GM18868 (cell line): ENCODE results near the gene RTEL1.

ENCODE experiments used
- ATAC-seq: cut with Tn5 transposase; IDR thresholded peaks from one replicate; pipeline ENCODE4 v1.9.1; 2021; ENCODE audit warnings: mild to moderate bottlenecking, moderate library complexity; ENCODE audit not compliant: unreplicated experiment

Gene RTEL1

DNA sequence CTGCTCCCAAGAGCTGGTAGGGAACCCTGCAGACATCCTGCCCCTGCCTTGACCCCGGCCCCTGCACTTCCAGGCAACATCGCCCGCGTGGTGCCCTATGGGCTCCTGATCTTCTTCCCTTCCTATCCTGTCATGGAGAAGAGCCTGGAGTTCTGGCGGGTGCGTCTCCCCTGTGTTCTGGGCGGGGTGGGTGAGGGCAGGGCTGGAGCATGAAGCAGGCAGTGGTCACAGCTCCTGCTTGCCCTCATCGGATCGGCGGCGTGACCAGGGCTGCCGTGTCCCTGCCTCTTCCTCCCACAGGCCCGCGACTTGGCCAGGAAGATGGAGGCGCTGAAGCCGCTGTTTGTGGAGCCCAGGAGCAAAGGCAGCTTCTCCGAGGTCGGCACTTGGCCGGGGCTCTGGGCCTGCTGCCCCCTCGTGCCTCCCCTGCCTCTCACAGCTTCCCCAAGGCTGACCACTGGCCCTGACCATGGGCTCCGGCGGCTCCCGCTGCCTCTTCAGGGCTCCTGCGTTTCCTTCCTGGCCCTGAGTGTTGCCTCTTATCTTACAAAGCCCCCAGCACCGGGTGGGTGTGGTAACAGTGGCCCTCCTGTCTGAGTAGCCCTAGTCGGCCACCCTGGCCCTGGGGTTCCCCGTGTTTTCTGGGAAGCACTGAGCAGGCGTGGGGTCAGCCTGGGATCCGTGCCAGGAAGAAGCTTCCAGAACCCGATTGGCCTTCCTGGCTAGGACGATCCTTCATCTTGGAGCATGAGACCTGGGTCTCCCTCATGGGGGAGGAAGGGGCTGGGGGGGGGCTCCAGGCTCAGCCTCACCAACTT, 30.3 kb downstream of the RTEL1 start:
- ATAC-seq = no peak

DNA sequence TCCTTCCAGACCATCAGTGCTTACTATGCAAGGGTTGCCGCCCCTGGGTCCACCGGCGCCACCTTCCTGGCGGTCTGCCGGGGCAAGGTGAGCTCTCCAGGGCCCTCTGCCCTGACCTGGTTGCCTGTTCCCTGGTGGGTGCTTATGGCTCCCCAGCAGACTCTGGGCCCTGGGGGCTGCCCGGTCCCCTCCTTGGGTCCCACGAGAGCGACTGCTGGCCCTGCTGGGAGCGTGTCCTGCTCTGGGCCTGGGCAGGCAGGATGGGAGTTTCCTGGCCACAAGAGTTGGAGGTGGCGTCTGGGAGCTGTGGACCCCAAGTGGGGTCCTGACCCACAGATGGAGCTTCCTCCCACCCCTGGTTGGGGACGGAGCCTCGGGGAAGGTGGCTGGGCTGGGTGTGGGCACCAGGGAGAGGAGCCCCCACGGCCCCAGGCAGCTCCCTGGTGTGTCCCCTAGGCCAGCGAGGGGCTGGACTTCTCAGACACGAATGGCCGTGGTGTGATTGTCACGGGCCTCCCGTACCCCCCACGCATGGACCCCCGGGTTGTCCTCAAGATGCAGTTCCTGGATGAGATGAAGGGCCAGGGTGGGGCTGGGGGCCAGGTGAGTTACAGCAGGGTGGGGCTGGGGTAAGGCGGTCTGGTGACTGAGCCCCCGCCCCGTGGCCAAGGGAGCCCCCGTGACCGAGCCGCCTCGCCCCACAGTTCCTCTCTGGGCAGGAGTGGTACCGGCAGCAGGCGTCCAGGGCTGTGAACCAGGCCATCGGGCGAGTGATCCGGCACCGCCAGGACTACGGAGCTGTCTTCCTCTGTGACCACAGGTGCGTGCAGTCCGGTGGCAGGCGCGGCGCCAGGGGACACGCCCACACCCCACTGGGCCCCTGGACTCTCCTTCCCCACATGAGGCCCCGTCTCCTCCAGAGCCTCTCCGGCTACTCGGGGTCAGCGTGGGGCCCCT, 31.2 kb downstream of the RTEL1 start:
- no peak for ATAC-seq

DNA sequence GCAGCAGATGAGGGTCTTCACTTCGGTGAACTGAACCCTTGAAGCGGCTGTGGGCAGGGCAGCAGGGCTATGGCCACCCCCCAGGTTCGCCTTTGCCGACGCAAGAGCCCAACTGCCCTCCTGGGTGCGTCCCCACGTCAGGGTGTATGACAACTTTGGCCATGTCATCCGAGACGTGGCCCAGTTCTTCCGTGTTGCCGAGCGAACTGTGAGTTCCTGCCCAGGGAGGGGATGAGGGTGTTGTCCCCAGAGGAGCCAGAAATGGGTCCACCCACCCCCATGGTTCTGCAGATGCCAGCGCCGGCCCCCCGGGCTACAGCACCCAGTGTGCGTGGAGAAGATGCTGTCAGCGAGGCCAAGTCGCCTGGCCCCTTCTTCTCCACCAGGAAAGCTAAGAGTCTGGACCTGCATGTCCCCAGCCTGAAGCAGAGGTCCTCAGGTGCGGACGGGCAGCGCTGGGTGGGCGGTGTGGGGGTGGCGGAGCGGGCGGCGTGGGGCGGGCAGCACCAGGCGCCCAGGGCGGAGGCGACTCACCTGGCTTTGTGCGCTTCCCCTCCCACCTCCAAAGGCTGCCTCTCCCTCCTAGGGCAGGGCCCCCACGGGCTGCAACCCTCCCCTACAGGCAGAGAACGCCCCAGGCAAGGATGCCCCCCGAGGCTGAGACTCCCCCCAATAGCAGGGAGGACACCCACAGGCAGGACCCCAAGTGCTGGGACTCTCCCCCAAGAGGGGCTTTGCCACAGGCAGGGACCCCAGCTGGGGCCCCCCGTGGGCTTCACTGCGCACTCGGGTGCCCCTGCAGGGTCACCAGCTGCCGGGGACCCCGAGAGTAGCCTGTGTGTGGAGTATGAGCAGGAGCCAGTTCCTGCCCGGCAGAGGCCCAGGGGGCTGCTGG, 32.1 kb downstream of the RTEL1 start:
- ATAC-seq = no peak

DNA sequence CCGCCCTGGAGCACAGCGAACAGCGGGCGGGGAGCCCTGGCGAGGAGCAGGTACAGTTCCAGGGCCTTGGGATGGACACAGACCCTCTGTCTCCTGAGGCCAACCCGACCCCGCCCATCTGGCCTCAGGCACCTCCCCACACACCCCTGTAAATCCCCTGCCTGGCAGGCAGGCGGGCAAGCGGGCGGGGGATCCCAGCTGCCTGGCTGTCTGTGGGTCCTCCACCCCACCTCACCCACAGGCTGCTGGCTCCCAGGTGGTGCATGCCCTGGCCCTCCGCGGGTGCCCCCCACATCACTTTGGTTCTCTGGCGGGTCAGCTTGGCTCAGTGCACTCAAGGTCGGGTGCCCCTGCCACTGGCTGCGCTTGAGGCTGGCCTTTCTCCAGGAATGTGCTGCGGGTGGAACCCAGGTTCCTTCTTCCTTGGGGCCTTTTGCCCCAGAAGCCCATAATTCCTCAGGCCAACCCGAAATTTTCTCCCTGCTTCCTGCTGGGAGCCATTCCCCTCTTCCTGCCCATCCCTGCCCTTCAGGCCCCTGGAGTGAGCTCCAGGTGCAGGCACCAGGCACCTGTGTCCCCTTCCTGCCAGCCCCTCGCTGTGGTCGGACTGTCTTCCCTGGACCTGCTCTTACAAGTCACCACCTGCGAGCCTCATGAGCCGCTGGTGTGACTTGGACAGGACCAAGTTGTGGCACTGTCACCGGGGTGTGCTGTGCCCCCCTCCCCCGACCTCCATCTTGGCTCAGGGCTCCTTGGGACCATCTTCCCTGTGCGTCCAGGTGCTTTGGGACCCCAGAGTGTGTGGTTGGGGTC, 33.0 kb downstream of the RTEL1 start:
- no peak for ATAC-seq

DNA sequence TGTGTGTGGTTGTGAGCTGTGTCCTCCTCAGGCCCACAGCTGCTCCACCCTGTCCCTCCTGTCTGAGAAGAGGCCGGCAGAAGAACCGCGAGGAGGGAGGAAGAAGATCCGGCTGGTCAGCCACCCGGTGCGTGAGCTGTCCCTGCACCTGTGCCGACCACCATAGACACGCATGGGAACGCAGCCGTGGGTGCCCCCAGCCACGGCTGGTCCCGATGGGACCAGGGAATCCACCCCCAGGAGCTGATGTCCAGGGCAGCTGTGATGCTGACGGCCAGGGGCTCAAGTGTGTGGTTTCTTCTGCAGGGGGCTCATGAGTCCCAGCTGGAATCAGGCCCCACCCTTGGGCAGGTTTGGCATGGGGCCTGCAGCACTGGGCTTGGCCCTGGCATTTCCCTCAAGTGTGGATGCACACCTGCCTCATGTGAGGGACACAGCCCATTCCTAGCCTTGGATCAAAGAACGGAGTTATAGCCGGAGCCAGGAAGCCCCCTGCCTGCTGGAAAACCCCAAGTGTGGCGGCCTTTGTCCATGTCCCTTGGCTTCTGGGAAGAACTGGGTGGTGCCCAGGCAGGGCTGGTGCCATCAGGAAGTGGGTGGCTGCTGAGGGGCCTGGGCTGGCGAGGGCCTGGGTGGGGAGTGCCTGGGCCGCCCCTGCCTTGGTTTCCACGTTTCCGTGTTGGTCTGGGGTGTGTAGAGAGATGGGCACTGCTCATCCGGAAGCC, 33.8 kb downstream of the RTEL1 start:
- no peak for ATAC-seq

DNA sequence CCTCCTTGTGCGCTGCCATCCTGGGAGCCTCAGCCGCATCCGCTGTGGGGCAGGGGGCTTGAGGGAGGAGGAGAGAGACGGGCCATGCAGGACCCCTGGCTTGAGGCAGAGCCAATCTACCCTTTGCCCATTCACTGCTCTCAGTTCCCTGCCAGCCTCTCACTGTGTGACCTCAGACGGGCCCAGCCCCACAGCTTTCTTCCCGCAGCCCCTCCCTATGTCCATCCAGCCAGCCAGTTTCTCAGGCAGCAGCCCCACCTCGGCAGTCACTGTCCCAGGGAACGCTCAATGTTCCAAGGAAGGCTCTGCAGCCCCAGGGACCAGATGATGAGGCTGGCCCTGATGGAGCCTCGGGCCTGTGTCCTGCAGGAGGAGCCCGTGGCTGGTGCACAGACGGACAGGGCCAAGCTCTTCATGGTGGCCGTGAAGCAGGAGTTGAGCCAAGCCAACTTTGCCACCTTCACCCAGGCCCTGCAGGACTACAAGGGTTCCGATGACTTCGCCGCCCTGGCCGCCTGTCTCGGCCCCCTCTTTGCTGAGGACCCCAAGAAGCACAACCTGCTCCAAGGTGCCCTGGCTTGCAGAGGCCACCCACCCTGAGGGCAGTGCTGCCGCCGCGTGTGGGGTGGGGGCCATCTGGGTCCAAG, 34.4 kb downstream of the RTEL1 start:
- ATAC-seq = no peak

DNA sequence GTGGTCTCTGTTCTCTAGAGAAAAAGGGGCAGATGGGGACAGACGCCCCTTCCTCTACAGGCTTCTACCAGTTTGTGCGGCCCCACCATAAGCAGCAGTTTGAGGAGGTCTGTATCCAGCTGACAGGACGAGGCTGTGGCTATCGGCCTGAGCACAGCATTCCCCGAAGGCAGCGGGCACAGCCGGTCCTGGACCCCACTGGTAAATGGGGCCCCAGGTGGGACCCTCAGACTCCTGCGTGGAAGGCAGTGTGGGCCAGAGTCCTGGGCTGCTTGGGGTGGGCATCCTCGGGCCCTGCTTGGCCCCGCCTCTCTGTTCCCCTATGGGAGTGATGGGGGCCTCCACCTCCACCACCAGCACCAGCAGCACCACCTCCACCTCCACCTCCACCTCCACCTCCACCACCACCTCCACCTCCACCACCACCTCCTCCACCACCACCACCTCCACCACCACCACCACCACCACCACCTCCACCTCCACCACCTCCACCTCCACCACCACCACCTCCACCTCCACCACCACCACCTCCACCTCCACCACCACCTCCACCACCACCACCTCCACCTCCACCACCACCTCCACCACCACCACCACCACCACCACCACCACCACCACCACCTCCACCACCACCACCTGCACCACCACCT, 35.1 kb downstream of the RTEL1 start:
- no peak for ATAC-seq

DNA sequence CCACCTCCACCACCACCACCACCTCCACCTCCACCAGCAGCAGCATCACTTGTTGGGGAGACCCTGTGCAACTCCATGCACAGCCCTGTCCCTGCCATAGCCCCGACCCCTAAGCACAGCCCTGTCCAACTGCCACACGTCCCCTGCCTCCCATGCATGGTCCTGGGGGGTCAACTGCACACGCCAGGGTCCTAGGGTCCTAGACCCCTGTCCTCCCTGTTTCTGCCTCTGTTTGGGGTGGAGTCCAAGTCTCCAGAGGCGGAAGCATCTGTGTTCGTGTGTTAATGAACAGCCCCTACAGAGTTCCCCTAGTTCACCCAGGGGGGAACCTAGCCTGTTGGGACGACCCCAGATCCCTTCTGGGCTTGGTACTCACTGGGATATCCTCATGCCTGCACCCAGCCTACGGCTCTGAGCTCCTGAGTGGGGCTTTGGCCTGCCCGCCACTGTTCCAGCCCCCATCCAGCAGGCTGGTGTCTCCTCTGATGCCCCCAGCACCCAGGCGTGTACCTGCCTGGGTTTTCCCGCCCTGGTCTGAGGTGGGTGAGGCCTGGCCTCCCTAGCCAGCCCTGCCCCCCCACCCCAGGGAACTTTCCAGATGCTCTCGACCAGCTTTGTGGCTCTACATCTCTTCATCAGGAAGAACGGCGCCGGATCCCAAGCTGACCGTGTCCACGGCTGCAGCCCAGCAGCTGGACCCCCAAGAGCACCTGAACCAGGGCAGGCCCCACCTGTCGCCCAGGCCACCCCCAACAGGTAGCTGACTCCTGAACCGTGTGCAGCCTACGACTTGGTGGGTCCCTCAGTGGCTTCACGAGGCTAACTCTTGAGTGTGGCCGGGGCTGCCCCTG, 35.8 kb downstream of the RTEL1 start:
- ATAC-seq = no peak

DNA sequence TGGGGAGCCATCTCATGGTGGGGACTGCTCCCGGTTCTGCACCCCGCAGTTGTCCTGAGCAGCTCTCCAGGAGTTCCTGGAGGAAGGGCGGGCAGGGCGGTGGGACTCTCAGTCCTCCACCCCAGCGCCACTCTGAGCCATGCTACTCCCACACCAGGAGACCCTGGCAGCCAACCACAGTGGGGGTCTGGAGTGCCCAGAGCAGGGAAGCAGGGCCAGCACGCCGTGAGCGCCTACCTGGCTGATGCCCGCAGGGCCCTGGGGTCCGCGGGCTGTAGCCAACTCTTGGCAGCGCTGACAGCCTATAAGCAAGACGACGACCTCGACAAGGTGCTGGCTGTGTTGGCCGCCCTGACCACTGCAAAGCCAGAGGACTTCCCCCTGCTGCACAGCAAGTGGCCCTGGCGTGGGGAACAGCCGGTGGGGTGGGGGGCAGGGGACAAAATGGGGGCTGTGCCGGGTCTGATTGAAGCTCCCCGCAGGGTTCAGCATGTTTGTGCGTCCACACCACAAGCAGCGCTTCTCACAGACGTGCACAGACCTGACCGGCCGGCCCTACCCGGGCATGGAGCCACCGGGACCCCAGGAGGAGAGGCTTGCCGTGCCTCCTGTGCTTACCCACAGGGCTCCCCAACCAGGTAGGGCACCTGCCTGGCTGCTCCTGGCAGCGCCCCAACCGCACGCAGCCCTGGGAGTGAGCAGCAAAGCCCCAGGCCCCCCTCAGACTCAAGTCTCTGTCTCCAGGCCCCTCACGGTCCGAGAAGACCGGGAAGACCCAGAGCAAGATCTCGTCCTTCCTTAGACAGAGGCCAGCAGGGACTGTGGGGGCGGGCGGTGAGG, 36.7 kb downstream of the RTEL1 start:
- ATAC-seq = no peak

DNA sequence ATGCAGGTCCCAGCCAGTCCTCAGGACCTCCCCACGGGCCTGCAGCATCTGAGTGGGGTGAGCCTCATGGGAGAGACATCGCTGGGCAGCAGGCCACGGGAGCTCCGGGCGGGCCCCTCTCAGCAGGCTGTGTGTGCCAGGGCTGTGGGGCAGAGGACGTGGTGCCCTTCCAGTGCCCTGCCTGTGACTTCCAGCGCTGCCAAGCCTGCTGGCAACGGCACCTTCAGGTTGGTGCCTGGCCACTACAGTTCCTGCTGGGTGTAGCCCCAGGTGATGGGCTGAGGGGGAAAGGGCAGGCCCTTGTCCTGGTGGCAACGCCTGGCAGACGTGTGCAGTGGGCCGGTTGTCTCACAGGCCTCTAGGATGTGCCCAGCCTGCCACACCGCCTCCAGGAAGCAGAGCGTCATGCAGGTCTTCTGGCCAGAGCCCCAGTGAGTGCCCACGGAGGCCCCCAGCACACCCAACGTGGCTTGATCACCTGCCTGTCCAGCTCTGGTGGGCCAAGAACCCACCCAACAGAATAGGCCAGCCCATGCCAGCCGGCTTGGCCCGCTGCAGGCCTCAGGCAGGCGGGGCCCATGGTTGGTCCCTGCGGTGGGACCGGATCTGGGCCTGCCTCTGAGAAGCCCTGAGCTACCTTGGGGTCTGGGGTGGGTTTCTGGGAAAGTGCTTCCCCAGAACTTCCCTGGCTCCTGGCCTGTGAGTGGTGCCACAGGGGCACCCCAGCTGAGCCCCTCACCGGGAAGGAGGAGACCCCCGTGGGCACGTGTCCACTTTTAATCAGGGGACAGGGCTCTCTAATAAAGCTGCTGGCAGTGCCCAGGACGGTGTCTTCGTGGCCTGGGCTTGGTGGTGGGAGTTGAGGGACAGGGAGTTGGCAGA, 37.6 kb downstream of the RTEL1 start:
- no peak for ATAC-seq

DNA sequence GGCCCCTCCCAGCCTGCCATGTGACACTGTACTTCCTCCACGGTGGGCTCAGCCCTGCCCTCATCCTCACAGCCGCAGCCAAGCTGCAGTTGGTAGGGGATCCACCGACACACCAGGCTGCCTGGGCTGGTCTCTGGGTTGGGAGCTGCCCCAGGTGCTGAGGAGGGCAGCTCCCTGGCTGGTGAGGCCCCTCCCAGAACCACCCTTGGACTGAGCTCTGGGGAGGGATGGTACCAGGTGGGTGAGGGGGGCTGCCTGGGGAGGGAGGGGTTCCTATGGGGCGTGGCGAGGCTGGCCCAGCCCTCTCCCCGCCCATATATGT, 38.2 kb downstream of the RTEL1 start:
- ATAC-seq = no peak

DNA sequence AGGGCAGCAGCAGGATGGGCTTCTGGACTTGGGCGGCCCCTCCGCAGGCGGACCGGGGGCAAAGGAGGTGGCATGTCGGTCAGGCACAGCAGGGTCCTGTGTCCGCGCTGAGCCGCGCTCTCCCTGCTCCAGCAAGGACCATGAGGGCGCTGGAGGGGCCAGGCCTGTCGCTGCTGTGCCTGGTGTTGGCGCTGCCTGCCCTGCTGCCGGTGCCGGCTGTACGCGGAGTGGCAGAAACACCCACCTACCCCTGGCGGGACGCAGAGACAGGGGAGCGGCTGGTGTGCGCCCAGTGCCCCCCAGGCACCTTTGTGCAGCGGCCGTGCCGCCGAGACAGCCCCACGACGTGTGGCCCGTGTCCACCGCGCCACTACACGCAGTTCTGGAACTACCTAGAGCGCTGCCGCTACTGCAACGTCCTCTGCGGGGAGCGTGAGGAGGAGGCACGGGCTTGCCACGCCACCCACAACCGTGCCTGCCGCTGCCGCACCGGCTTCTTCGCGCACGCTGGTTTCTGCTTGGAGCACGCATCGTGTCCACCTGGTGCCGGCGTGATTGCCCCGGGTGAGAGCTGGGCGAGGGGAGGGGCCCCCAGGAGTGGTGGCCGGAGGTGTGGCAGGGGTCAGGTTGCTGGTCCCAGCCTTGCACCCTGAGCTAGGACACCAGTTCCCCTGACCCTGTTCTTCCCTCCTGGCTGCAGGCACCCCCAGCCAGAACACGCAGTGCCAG, 38.7 kb downstream of the RTEL1 start, which contains the start of gene TNFRSF6B:
Gene TNFRSF6B, plus strand, starts transcription at position 25 of the 729 bp plus-strand sequence. Its CDS starts 116 bp downstream, at position 141.
- no peak for ATAC-seq

DNA sequence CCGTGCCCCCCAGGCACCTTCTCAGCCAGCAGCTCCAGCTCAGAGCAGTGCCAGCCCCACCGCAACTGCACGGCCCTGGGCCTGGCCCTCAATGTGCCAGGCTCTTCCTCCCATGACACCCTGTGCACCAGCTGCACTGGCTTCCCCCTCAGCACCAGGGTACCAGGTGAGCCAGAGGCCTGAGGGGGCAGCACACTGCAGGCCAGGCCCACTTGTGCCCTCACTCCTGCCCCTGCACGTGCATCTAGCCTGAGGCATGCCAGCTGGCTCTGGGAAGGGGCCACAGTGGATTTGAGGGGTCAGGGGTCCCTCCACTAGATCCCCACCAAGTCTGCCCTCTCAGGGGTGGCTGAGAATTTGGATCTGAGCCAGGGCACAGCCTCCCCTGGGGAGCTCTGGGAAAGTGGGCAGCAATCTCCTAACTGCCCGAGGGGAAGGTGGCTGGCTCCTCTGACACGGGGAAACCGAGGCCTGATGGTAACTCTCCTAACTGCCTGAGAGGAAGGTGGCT, 39.3 kb downstream of the RTEL1 start:
- ATAC-seq = no peak

DNA sequence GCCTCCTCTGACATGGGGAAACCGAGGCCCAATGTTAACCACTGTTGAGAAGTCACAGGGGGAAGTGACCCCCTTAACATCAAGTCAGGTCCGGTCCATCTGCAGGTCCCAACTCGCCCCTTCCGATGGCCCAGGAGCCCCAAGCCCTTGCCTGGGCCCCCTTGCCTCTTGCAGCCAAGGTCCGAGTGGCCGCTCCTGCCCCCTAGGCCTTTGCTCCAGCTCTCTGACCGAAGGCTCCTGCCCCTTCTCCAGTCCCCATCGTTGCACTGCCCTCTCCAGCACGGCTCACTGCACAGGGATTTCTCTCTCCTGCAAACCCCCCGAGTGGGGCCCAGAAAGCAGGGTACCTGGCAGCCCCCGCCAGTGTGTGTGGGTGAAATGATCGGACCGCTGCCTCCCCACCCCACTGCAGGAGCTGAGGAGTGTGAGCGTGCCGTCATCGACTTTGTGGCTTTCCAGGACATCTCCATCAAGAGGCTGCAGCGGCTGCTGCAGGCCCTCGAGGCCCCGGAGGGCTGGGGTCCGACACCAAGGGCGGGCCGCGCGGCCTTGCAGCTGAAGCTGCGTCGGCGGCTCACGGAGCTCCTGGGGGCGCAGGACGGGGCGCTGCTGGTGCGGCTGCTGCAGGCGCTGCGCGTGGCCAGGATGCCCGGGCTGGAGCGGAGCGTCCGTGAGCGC, 39.9 kb downstream of the RTEL1 start:
- no peak for ATAC-seq
